K562 (cell line): ENCODE data around the gene MYMK. TPM values are rescaled to one million over a fixed set of nuclear protein-coding genes. Genes with fewer than 3 reads are reported as not detected.

Experiments
- ATAC-seq: fragments of 200-7000 bp; cut with Tn5 transposase; 3 replicates; pipeline ENCODE4 v1.9.1; 2020; ENCODE audit warnings: moderate library complexity
- BruUV-seq: library from RNA; stranded (reverse); fragments of 400-500 nt; replicated peaks from 2 replicates; lab custom pipeline; 2021; lab: Mats Ljungman, UMichigan
- CTCF ChIA-PET: fragments of 300-600 bp; formaldehyde crosslinking; extraction: SDS; loops from one replicate; lab custom pipeline; 2021; ENCODE audit warnings: low intra/inter-chr PET ratio; lab: Yijun Ruan, JAX
- POLR2A ChIA-PET: fragments of 300-600, 350-650 bp; sonication (Branson Sonifier 250); formaldehyde crosslinking; extraction: SDS; loops from one replicate; lab custom pipeline; 2021; ENCODE audit warnings: antibody characterized with exemption, inconsistent platforms; lab: Yijun Ruan, JAX
- DNase-seq, 4 experiments: peaks; one replicate each; pipeline versions ENCODE4 v3.0.0 to v3.0.0-alpha.2; 2011 to 2018; ENCODE audit warnings: low spot score in 3 of 4, mixed read lengths in 3 of 4; ENCODE audit errors: extremely low read depth in 1 of 4
- FAIRE-seq: peaks from 2 replicates; lab custom pipeline; 2011; peaks lifted over from hg19 to GRCh38; lab: Jason Lieb, UNC
- H2AFZ ChIP-seq: 2 replicates; pipeline ENCODE4 v1.6.0; 2011; ENCODE audit warnings: low read depth, low read length, control low read depth, inconsistent platforms
- H3K27ac ChIP-seq: fragments of 200-600 bp; 3 replicates; pipeline ENCODE4 v1.8.0; 2011; ENCODE audit warnings: low read depth, mild to moderate bottlenecking, control low read depth, inconsistent platforms, low read length, moderate library complexity, mixed read lengths; ENCODE audit errors: extremely low read depth
- H3K27me3 ChIP-seq, 2 experiments: fragments of 300-600 bp in 1 of 2; 2 replicates in 1 of 2; 3 replicates in 1 of 2; pipeline versions ENCODE4 v1.6.0 to v1.8.0; 2011; ENCODE audit warnings: inconsistent platforms in 2 of 2, low read length in 2 of 2, mild to moderate bottlenecking in 1 of 2, mixed read lengths in 1 of 2, moderate library complexity in 1 of 2; ENCODE audit not compliant: control insufficient read depth in 2 of 2, insufficient read depth in 2 of 2
- H3K36me3 ChIP-seq: fragments of 300-600 bp; 3 replicates; pipeline ENCODE4 v1.8.0; 2011; ENCODE audit warnings: mild to moderate bottlenecking, low read length, inconsistent platforms; ENCODE audit not compliant: control insufficient read depth, insufficient read depth
- H3K4me1 ChIP-seq, 2 experiments: fragments of 200-600 bp in 1 of 2; replicated peaks in 1 of 2; 2 replicates in 1 of 2; 3 replicates in 1 of 2; pipeline versions ENCODE4 v1.5.1 to v1.8.0; 2011; ENCODE audit warnings: inconsistent platforms in 2 of 2, low read length in 2 of 2, mild to moderate bottlenecking in 1 of 2, mixed read lengths in 1 of 2, moderate library complexity in 1 of 2; ENCODE audit not compliant: control insufficient read depth in 2 of 2, insufficient read depth in 2 of 2
- H3K4me2 ChIP-seq: 2 replicates; pipeline ENCODE4 v1.6.1; 2011; ENCODE audit warnings: low read length, control low read depth, inconsistent platforms, mixed read lengths; ENCODE audit not compliant: insufficient read depth
- H3K4me3 ChIP-seq: fragments of 200-600 bp; sonication (generic), shearing (Covaris generic); 2 replicates; pipeline ENCODE4 v1.5.1; 2016; ENCODE audit warnings: control low read depth, inconsistent platforms
- H3K79me2 ChIP-seq: fragments of 200-600 bp; 3 replicates; pipeline ENCODE4 v1.8.0; 2011; ENCODE audit warnings: low read length, inconsistent platforms; ENCODE audit not compliant: control insufficient read depth, insufficient read depth
- H3K9ac ChIP-seq, 2 experiments: 2 replicates each; pipeline versions ENCODE4 v1.6.0 to v1.6.1; 2011; ENCODE audit warnings: low read depth in 2 of 2, low read length in 2 of 2, control low read depth in 1 of 2, inconsistent platforms in 1 of 2, mild to moderate bottlenecking in 1 of 2, mixed read lengths in 1 of 2; ENCODE audit not compliant: insufficient read depth in 1 of 2
- H3K9me1 ChIP-seq: one replicate; pipeline ENCODE4 v1.6.0; 2011; ENCODE audit warnings: inconsistent platforms, mild to moderate bottlenecking, low read length, moderate library complexity; ENCODE audit not compliant: control insufficient read depth, insufficient read depth
- H3K9me3 ChIP-seq: replicated peaks from 2 replicates; pipeline ENCODE4 v1.5.1; 2011; ENCODE audit warnings: low read depth, low read length, inconsistent platforms; ENCODE audit not compliant: control insufficient read depth, insufficient read depth
- H4K20me1 ChIP-seq: replicated peaks from 2 replicates; pipeline ENCODE4 v1.6.1; 2011; ENCODE audit warnings: low read length, inconsistent platforms, mixed read lengths; ENCODE audit not compliant: control insufficient read depth, insufficient read depth
- MCM2 ChIP-seq: fragments of 450-650 bp; IDR thresholded peaks from 2 replicates; pipeline ENCODE4 v1.6.1; 2017; ENCODE audit warnings: low read depth, mild to moderate bottlenecking
- PRMT5 ChIP-seq: sonication (generic); formaldehyde crosslinking; IDR thresholded peaks from 2 replicates; pipeline ENCODE4 v1.5.0; 2020; ENCODE audit warnings: missing genetic modification reagents
- ZNF263 ChIP-seq: sonication (generic); formaldehyde crosslinking; IDR thresholded peaks from 2 replicates; pipeline ENCODE4 v1.8.0; 2022; ENCODE audit warnings: mild to moderate bottlenecking, missing genetic modification reagents, borderline replicate concordance
- WGBS: fragments of 100-300 bp; shearing (Covaris generic); methylation state at CpG from one replicate; pipeline ENCODE4 v1.1.6; 2016; ENCODE audit warnings: low coverage, mixed read lengths; ENCODE audit not compliant: insufficient coverage; ENCODE audit errors: missing lambda C conversion rate; 5-methylcytosine and 5-hydroxymethylcytosine counted together
- in situ Hi-C: fragments of 300-500 bp; cut with MboI; formaldehyde crosslinking; loops from 4 replicates; pipeline ENCODE4 v1.15.0; 2018; ENCODE audit warnings: inconsistent platforms, mixed read lengths
- intact Hi-C: fragments of 100-400 bp; cut with micrococcal nuclease; formaldehyde crosslinking; loops from 2 replicates; pipeline ENCODE4 v1.14.2; 2022
- polyA plus RNA-seq, 8 experiments: library from polyadenylated mRNA; depleted of rRNA in 4 of 8; stranded (reverse) in 5 of 8; unstranded in 3 of 8; fragments of >200 nt; fragmentation: Nextera tagmentation in 2 of 8; fragmentation: Illumina TruSeq in 1 of 8; extraction: Ambion mirVana in 2 of 8; extraction: Trizol in 1 of 8; gene quantifications; 2 replicates each; pipeline versions ENCODE4 v1.2.1 to v1.2.3, GENCODE V29; 2011 to 2014; ENCODE audit warnings: inconsistent platforms in 1 of 8, missing spikeins in 1 of 8
- total RNA-seq, 7 experiments: library from RNA; depleted of rRNA in 6 of 7; stranded (reverse); fragments of >200 nt in 6 of 7; fragmentation: Illumina TruSeq in 2 of 7; extraction: Trizol in 2 of 7; gene quantifications; 2 replicates each; pipeline versions ENCODE4 v1.2.1 to v1.2.3, GENCODE V29; 2011 to 2021; ENCODE audit warnings: low replicate concordance in 1 of 7
- TF ChIP-seq, protein P1 (sequence below): fragments of 450-650 bp; IDR thresholded peaks from 2 replicates; pipeline ENCODE4 v1.6.1; 2018; ENCODE audit not compliant: partially characterized antibody

The MYMK gene
- total and polyA plus RNA-seq, 9 of the 15 experiments (the other 6 are each of a cell fraction or from before 2014, with no cell fraction given), result not detected

DNA sequence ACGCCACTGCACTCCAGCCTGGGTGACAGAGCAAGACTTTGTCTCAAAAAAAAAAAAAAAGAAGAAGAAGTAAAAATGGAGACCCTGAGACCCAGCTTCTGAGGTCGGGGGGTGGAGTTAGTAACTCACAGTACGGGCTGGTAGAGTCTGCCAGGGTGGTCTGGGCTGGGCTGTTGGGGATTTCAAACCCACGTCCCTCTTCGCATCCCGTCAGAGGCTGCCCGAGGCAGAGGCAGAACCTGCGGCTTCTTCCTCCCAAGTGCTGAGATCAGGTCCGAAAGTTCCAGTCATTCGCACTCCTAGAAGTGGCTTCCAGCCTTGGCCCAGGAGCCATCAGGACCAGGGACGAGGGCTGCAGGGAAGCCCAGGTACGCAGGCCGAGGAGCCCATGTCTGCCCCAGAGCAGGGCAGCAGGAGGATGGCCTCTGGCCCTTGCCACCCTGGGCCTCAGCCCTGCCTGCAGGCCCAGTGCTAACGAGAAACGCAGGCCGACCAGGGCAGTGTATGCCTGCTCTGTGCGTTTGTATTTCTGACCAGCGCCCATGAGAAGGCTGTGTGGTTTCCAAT is 36.0 kb downstream of the MYMK start:
- no TSS peak for BruUV-seq
- ChIA-PET POLR2A (no interaction called here), CTCF (no interaction called here)
- ATAC-seq (no peak), DNase-seq (no peak), FAIRE-seq (no peak)
- no peaks in the 10 kb centered on the region for H3K79me2 ChIP-seq
- WGBS, result 21% methylated on average over 15 of the region's 18 CpGs
- H4K20me1 ChIP-seq, result no peaks in the 10 kb centered on the region
- no peaks in the 10 kb centered on the region for H3K36me3 ChIP-seq
- H3K4me2 ChIP-seq, result no peak overlapping the region
- intact Hi-C loops, result no loop called here
- peak overlapping the region in 1 of 2 experiments; percentile 78; a peak in 2 of 4 replicates for H3K9ac ChIP-seq
- no peak overlapping the region for H2AFZ ChIP-seq
- peaks cover 31 to 77% of the 10 kb centered on the region in 2 experiments; a peak in 4 of 5 replicates for H3K27me3 ChIP-seq
- no peak overlapping the region for H3K4me3 ChIP-seq
- H3K4me1 ChIP-seq, result peaks cover 0 to 54% of the 10 kb centered on the region in 2 experiments; a peak in 3 of 5 replicates
- no peak overlapping the region for H3K27ac ChIP-seq
- no peaks in the 10 kb centered on the region for H3K9me1 ChIP-seq
- in situ Hi-C loops, result loop anchor here (5.0 kb wide), 1 partner anchor 301 kb away; no protein-coding TSS in a partner anchor
- no peaks in the 10 kb centered on the region for H3K9me3 ChIP-seq
- TF ChIP-seq PRMT5 (CRISPR knock-in tag) (no peak), ZNF263 (CRISPR knock-in tag) (no peak), MCM2 (no peak)
- TF ChIP-seq, protein P1, sequence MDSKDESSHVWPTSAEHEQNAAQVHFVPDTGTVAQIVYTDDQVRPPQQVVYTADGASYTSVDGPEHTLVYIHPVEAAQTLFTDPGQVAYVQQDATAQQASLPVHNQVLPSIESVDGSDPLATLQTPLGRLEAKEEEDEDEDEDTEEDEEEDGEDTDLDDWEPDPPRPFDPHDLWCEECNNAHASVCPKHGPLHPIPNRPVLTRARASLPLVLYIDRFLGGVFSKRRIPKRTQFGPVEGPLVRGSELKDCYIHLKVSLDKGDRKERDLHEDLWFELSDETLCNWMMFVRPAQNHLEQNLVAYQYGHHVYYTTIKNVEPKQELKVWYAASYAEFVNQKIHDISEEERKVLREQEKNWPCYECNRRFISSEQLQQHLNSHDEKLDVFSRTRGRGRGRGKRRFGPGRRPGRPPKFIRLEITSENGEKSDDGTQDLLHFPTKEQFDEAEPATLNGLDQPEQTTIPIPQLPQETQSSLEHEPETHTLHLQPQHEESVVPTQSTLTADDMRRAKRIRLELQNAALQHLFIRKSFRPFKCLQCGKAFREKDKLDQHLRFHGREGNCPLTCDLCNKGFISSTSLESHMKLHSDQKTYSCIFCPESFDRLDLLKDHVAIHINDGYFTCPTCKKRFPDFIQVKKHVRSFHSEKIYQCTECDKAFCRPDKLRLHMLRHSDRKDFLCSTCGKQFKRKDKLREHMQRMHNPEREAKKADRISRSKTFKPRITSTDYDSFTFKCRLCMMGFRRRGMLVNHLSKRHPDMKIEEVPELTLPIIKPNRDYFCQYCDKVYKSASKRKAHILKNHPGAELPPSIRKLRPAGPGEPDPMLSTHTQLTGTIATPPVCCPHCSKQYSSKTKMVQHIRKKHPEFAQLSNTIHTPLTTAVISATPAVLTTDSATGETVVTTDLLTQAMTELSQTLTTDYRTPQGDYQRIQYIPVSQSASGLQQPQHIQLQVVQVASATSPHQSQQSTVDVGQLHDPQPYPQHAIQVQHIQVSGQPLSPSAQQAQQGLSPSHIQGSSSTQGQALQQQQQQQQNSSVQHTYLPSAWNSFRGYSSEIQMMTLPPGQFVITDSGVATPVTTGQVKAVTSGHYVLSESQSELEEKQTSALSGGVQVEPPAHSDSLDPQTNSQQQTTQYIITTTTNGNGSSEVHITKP, result no peak
